Neural cell (in vitro differentiated cells): ENCODE measurements around the gene DPM2. TPM values are rescaled to one million over a fixed set of nuclear protein-coding genes. Genes with fewer than 3 reads are reported as not detected.

Source experiments
- H2AFZ ChIP-seq: fragments of 200-600, 300-800 bp; sonication (generic), shearing (Covaris generic); 2 replicates; pipeline ENCODE4 v1.6.0; 2014; ENCODE audit warnings: low read depth, mild to moderate bottlenecking, antibody characterized with exemption, low read length, moderate library complexity
- H3F3A ChIP-seq: fragments of 200-600 bp; shearing (Covaris generic); 2 replicates; pipeline ENCODE4 v1.6.1; 2016; ENCODE audit warnings: mild to moderate bottlenecking, moderate library complexity, mixed read lengths, antibody characterized with exemption, low read length; ENCODE audit not compliant: insufficient read depth, poor library complexity, severe bottlenecking
- H3K27ac ChIP-seq: fragments of 200-600, 300-800 bp; sonication (generic), shearing (Covaris generic); 2 replicates; pipeline ENCODE4 v1.5.1; 2014; ENCODE audit warnings: mild to moderate bottlenecking, low read length, moderate library complexity
- H3K27me3 ChIP-seq: fragments of 300-800, 200-600 bp; sonication (generic), shearing (Covaris generic); 2 replicates; pipeline ENCODE4 v1.6.0; 2014; ENCODE audit warnings: mild to moderate bottlenecking, low read depth, low read length, moderate library complexity; ENCODE audit not compliant: insufficient read depth
- H3K36me3 ChIP-seq: fragments of 300-800, 200-600 bp; sonication (generic), shearing (Covaris generic); 2 replicates; pipeline ENCODE4 v1.5.1; 2014; ENCODE audit warnings: mild to moderate bottlenecking, antibody characterized with exemption, low read length, moderate library complexity; ENCODE audit not compliant: insufficient read depth
- H3K4me2 ChIP-seq: fragments of 300-800, 200-600 bp; sonication (generic), shearing (Covaris generic); 2 replicates; pipeline ENCODE4 v1.6.0; 2014; ENCODE audit warnings: mild to moderate bottlenecking, low read length
- H3K4me3 ChIP-seq: fragments of 300-800, 200-600 bp; sonication (generic), shearing (Covaris generic); 2 replicates; pipeline ENCODE4 v1.5.1; 2014; ENCODE audit warnings: mild to moderate bottlenecking, low read length, moderate library complexity
- H3K79me2 ChIP-seq: fragments of 200-600 bp; shearing (Covaris generic); replicated peaks from 2 replicates; pipeline ENCODE4 v1.6.0; 2014; ENCODE audit warnings: mild to moderate bottlenecking, low read length, moderate library complexity; ENCODE audit not compliant: insufficient read depth
- H3K9ac ChIP-seq: fragments of 300-800, 200-600 bp; sonication (generic), shearing (Covaris generic); 2 replicates; pipeline ENCODE4 v1.6.1; 2016; ENCODE audit warnings: mild to moderate bottlenecking, low read length, mixed read lengths
- H3K9me2 ChIP-seq: fragments of 200-600 bp; shearing (Covaris generic); 2 replicates; pipeline ENCODE4 v1.6.1; 2016; ENCODE audit warnings: mild to moderate bottlenecking, low read length, mixed read lengths; ENCODE audit not compliant: insufficient read depth
- H3K9me3 ChIP-seq: fragments of 200-600, 300-800 bp; sonication (generic), shearing (Covaris generic); 2 replicates; pipeline ENCODE4 v1.6.1; 2016; ENCODE audit warnings: mild to moderate bottlenecking, mixed run types, low read length, moderate library complexity, mixed read lengths
- H4K20me1 ChIP-seq: fragments of 200-600 bp; shearing (Covaris generic); 2 replicates; pipeline ENCODE4 v1.6.1; 2016; ENCODE audit warnings: mild to moderate bottlenecking, mixed run types; ENCODE audit not compliant: insufficient read depth
- EP300 ChIP-seq: fragments of 450-650 bp; conservative IDR thresholded peaks from 2 replicates; pipeline ENCODE4 v1.6.1; 2014; ENCODE audit warnings: antibody characterized with exemption, mild to moderate bottlenecking, moderate library complexity; ENCODE audit not compliant: poor library complexity, severe bottlenecking
- EZH2 ChIP-seq: fragments of 200-600, 300-800 bp; shearing (Covaris generic), sonication (generic); IDR thresholded peaks from 2 replicates; pipeline ENCODE4 v1.6.1; 2014; ENCODE audit warnings: antibody characterized with exemption, low read length, borderline replicate concordance, mild to moderate bottlenecking; ENCODE audit not compliant: insufficient read depth, poor library complexity, severe bottlenecking
- MXI1 ChIP-seq: fragments of 450-650 bp; conservative IDR thresholded peaks from 2 replicates; pipeline ENCODE4 v1.6.1; 2014; ENCODE audit warnings: antibody characterized with exemption, mild to moderate bottlenecking; ENCODE audit not compliant: poor library complexity, severe bottlenecking
- POLR2AphosphoS5 ChIP-seq: IDR thresholded peaks from 2 replicates; pipeline ENCODE4 v1.6.1; 2012
- RAD21 ChIP-seq: fragments of 450-650 bp; conservative IDR thresholded peaks from 2 replicates; pipeline ENCODE4 v1.6.1; 2014; ENCODE audit warnings: antibody characterized with exemption, mild to moderate bottlenecking, moderate library complexity
- SMC3 ChIP-seq: fragments of 450-650 bp; conservative IDR thresholded peaks from 2 replicates; pipeline ENCODE4 v1.6.1; 2014; ENCODE audit warnings: antibody characterized with exemption, mild to moderate bottlenecking, moderate library complexity; ENCODE audit not compliant: poor library complexity
- TAF1 ChIP-seq: IDR thresholded peaks from 2 replicates; pipeline ENCODE4 v1.6.1; 2012; ENCODE audit warnings: low read depth
- polyA plus RNA-seq: library from polyadenylated mRNA; depleted of rRNA; stranded (reverse); fragments of >200 nt; gene quantifications from 2 replicates; pipeline ENCODE4 v1.2.3, GENCODE V29; 2014
- TF ChIP-seq, protein P1 (sequence below): fragments of 450-650 bp; IDR thresholded peaks from 2 replicates; pipeline ENCODE4 v1.5.1; 2014; ENCODE audit warnings: antibody characterized with exemption, mild to moderate bottlenecking, moderate library complexity; ENCODE audit not compliant: poor library complexity, severe bottlenecking
- TF ChIP-seq, protein P2 (sequence below): IDR thresholded peaks from 2 replicates; pipeline ENCODE4 v1.6.1; 2012; ENCODE audit warnings: borderline replicate concordance

Gene DPM2
- polyA plus RNA-seq, 1 donor from 2014 or later = 30.5 TPM

DNA sequence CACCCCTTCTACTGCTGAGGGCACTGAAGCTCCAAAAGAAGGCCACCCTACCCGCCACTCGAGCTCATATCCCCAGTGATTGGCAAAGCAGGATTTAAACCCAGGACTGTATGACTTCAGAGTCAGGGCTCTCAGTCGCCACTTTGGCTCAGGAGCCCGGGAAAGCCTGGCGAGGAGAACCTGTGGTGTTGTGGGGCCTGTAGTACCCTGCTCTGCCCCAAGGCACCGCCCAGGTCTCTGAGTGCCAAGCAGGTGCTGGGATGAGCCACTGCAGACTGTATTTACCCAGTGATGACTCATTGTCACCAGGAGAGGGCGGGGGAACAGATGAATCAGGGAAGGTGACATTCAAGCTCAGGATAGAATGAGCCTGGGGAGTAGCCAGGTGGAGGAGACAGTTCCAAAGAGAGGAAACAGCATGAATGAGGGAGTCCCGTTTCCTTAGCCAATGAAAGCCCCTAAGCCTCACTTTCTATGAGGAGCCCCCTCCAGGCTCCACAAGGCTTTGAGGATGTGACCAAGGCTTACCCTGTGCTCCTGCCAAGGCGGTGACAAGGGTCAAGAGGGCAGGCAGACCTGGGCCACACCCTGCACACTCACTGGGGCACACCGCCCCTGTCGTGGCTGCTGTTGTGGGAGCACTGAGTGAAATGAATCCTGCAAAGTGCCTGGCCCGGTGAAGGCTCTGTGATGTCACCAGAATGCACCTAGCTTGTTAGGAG lies 17.8 kb upstream of the DPM2 start:
- TF ChIP-seq, protein P1, sequence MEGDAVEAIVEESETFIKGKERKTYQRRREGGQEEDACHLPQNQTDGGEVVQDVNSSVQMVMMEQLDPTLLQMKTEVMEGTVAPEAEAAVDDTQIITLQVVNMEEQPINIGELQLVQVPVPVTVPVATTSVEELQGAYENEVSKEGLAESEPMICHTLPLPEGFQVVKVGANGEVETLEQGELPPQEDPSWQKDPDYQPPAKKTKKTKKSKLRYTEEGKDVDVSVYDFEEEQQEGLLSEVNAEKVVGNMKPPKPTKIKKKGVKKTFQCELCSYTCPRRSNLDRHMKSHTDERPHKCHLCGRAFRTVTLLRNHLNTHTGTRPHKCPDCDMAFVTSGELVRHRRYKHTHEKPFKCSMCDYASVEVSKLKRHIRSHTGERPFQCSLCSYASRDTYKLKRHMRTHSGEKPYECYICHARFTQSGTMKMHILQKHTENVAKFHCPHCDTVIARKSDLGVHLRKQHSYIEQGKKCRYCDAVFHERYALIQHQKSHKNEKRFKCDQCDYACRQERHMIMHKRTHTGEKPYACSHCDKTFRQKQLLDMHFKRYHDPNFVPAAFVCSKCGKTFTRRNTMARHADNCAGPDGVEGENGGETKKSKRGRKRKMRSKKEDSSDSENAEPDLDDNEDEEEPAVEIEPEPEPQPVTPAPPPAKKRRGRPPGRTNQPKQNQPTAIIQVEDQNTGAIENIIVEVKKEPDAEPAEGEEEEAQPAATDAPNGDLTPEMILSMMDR = peak; percentile 44
- TF ChIP-seq RAD21 = no peak
- peak; percentile 59 for TF ChIP-seq SMC3
- TF ChIP-seq EZH2 = no peak
- Histone ChIP-seq H3K36me3 (no peaks in the 10 kb centered on the region), H4K20me1 (no peaks in the 10 kb centered on the region), H3K4me2 (no peak overlapping the region), H3K9me3 (no peaks in the 10 kb centered on the region), H3K27ac (no peak overlapping the region), H3K79me2 (peaks cover 18% of the 10 kb centered on the region), H3K9me2 (no peaks in the 10 kb centered on the region), H2AFZ (no peak overlapping the region), H3F3A (no peaks in the 10 kb centered on the region), H3K9ac (no peak overlapping the region), H3K27me3 (no peaks in the 10 kb centered on the region), H3K4me3 (no peak overlapping the region)

DNA sequence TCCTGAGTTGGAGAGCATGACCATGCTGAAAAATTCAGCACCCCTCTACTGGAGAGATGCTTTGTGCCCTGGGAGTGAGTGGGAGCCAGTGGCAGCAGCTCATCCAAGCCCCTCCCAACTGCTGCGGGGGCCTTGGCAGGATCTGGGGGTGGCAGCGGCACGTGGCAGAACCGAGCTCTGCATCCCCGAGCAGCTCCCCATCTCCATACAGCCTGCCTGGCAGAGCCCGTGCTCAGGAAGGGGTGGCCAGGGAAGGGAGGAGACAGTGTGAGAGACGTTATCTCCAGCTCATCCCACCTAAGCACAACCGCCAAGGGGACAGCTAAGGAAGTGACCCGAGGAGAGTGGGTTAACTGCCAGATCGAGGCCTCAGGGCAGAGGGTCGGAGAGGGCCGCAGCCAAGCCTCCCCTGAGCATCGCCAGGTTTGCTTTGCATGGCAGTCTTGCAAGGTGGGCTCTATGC lies 17.2 kb upstream of the DPM2 start:
- no peak overlapping the region for H3K27ac ChIP-seq
- H4K20me1 ChIP-seq = no peaks in the 10 kb centered on the region
- no peaks in the 10 kb centered on the region for H3K27me3 ChIP-seq
- H3K9me3 ChIP-seq = no peaks in the 10 kb centered on the region
- no peak for TF ChIP-seq MXI1
- TF ChIP-seq TAF1 = no peak
- no peak for TF ChIP-seq POLR2AphosphoS5
- TF ChIP-seq, protein P2, sequence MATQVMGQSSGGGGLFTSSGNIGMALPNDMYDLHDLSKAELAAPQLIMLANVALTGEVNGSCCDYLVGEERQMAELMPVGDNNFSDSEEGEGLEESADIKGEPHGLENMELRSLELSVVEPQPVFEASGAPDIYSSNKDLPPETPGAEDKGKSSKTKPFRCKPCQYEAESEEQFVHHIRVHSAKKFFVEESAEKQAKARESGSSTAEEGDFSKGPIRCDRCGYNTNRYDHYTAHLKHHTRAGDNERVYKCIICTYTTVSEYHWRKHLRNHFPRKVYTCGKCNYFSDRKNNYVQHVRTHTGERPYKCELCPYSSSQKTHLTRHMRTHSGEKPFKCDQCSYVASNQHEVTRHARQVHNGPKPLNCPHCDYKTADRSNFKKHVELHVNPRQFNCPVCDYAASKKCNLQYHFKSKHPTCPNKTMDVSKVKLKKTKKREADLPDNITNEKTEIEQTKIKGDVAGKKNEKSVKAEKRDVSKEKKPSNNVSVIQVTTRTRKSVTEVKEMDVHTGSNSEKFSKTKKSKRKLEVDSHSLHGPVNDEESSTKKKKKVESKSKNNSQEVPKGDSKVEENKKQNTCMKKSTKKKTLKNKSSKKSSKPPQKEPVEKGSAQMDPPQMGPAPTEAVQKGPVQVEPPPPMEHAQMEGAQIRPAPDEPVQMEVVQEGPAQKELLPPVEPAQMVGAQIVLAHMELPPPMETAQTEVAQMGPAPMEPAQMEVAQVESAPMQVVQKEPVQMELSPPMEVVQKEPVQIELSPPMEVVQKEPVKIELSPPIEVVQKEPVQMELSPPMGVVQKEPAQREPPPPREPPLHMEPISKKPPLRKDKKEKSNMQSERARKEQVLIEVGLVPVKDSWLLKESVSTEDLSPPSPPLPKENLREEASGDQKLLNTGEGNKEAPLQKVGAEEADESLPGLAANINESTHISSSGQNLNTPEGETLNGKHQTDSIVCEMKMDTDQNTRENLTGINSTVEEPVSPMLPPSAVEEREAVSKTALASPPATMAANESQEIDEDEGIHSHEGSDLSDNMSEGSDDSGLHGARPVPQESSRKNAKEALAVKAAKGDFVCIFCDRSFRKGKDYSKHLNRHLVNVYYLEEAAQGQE = no peak
- no peak for TF ChIP-seq SMC3
- no peak for TF ChIP-seq EP300
- no peak for TF ChIP-seq EZH2
- no peak for TF ChIP-seq RAD21
- TF ChIP-seq, protein P1 = no peak
- H3K9me2 ChIP-seq = no peaks in the 10 kb centered on the region
- peaks cover 18% of the 10 kb centered on the region for H3K79me2 ChIP-seq
- no peak overlapping the region for H3K9ac ChIP-seq
- H2AFZ ChIP-seq = no peak overlapping the region
- no peak overlapping the region for H3K4me2 ChIP-seq
- H3K36me3 ChIP-seq = no peaks in the 10 kb centered on the region
- H3F3A ChIP-seq = no peaks in the 10 kb centered on the region
- H3K4me3 ChIP-seq = no peak overlapping the region
